Spleen (tissue), 7 donors: ENCODE results near the gene KREMEN1.

Experiments used
- CTCF ChIP-seq, 11 experiments: fragments of 200-600 bp in 7 of 11; fragments of 450-650 bp in 4 of 11; sonication (generic) in 4 of 11; IDR thresholded peaks in 8 of 11; conservative IDR thresholded peaks in 3 of 11; 1 replicate in 7 of 11; 2 replicates in 4 of 11; pipeline versions ENCODE4 v1.4.0 to v1.8.0; 2016 to 2021; ENCODE audit warnings: antibody characterized with exemption in 11 of 11, inconsistent platforms in 4 of 11, mild to moderate bottlenecking in 1 of 11
- POLR2A ChIP-seq, 3 donors: fragments of 450-650 bp; IDR thresholded peaks; one replicate each; pipeline ENCODE4 v1.5.1; 2017; ENCODE audit warnings: antibody characterized with exemption in 3 of 3, mild to moderate bottlenecking in 1 of 3
- donor health status: DM: no; HTN: no; CAD: no; lungs with moderate emphysema.
- donor health status: DM: no; HTN: no; CAD: no.
- donor health status: DM: no; HTN: no; CAD: no.

DNA sequence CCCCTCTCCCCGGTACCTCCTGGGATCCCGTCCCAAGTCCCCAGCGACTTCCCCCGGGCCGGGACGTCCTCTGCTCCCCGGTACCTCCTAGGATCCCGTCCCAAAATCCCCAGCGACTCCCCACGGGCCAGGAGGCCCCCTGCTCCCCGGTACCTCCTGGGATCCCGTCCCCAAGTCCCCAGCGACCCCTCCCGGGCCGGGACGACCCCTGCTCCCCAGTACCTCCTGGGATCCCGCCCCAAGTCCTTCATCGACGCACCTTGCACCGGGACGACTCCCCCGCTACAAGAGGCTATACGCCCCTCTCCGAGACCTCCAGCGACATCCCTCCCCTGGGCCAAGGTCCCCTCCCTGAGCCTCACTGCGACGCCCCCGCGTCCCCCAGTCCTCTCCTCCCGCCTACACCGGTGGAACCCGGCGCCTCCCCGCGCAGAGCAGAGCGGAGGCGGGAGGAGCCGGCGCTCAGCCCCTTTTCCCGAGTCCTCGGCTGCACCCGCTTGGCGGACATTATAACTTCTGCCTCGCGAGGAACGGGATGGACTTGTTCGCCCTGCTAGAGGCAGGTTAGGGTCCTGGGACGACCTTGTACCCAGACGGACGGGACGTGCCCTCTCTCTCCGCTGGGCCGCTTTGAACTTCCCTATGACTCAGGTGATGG is 912 bp downstream of the KREMEN1 start:
- TF ChIP-seq CTCF (IDR thresholded peaks at IDR 0.05 in 8 of 11, conservative IDR thresholded peaks at IDR 0.05 in 3 of 11) (peak in 1 of 11 experiments; percentile 6), POLR2A (IDR thresholded peaks at IDR 0.05) (no peak)
